Measurements from ENCODE around the gene S100A14. TPM values are rescaled to one million over a fixed set of nuclear protein-coding genes. Genes with fewer than 3 reads are reported as not detected.

The S100A14 gene
- total and polyA plus RNA-seq, 2 of the 13 experiments (the other 11 are each of a cell fraction or from before 2014, with no cell fraction given): 1.4 to 7.7 TPM

DNA sequence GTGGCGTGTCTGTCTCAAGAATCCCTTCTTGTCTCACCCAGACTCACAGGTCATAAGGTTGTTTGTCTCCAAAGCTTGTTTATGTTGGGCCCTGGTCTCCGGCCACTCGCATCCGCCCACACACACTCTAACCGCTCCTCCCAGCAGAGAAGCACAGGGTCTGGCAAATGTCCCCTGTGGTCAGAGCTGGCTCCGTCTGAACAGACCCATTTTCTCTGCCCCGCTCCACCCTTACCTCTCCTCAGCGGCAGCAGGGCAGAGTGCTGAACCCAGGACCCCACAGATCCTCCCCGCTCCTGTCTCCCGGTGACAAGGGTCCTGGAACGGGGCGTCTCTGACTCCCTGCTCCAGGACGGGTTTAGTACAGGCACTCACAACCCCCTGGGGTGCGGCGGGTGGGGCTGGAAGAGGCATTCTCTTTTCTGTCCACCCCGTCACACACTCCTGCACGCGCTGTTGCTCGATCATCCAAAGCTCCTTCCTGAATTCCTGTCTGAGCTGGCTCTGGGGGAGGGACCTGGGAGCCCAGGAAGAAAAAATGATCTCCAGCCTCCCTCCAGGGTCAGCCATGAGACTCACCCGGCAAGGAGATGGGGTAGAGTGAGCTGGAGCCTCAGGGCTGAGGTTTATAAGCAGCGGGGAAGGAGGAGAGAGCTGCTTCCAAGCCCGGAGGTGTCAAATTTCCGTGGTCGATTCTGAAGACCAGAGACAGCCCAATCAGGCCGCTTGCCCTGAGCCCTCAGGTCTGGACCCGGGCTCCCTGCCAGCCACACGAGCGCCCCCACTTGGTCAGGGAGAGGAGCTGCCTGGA lies 11.0 kb upstream of the S100A14 start, which contains the start of gene S100A13 (continued):
- TF ChIP-seq ZNF672 (CRISPR knock-in tag; IDR thresholded peaks at IDR 0.05): no peak
- TF ChIP-seq ELF1 (CRISPR knock-in tag; IDR thresholded peaks at IDR 0.05): no peak
- TF ChIP-seq, protein P1, sequence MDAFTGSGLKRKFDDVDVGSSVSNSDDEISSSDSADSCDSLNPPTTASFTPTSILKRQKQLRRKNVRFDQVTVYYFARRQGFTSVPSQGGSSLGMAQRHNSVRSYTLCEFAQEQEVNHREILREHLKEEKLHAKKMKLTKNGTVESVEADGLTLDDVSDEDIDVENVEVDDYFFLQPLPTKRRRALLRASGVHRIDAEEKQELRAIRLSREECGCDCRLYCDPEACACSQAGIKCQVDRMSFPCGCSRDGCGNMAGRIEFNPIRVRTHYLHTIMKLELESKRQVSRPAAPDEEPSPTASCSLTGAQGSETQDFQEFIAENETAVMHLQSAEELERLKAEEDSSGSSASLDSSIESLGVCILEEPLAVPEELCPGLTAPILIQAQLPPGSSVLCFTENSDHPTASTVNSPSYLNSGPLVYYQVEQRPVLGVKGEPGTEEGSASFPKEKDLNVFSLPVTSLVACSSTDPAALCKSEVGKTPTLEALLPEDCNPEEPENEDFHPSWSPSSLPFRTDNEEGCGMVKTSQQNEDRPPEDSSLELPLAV (CRISPR knock-in tag; conservative IDR thresholded peaks at IDR 0.05; ENCODE audit: low read depth): no peak
- TF ChIP-seq, protein P2, sequence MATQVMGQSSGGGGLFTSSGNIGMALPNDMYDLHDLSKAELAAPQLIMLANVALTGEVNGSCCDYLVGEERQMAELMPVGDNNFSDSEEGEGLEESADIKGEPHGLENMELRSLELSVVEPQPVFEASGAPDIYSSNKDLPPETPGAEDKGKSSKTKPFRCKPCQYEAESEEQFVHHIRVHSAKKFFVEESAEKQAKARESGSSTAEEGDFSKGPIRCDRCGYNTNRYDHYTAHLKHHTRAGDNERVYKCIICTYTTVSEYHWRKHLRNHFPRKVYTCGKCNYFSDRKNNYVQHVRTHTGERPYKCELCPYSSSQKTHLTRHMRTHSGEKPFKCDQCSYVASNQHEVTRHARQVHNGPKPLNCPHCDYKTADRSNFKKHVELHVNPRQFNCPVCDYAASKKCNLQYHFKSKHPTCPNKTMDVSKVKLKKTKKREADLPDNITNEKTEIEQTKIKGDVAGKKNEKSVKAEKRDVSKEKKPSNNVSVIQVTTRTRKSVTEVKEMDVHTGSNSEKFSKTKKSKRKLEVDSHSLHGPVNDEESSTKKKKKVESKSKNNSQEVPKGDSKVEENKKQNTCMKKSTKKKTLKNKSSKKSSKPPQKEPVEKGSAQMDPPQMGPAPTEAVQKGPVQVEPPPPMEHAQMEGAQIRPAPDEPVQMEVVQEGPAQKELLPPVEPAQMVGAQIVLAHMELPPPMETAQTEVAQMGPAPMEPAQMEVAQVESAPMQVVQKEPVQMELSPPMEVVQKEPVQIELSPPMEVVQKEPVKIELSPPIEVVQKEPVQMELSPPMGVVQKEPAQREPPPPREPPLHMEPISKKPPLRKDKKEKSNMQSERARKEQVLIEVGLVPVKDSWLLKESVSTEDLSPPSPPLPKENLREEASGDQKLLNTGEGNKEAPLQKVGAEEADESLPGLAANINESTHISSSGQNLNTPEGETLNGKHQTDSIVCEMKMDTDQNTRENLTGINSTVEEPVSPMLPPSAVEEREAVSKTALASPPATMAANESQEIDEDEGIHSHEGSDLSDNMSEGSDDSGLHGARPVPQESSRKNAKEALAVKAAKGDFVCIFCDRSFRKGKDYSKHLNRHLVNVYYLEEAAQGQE (IDR thresholded peaks at IDR 0.05; ENCODE audit: borderline replicate concordance in 1 of 2, low read depth in 1 of 2, low read length in 2 of 2): peak in 1 of 2 experiments; percentile 21; a peak in 1 of 4 replicates
- TF ChIP-seq PAX8 (CRISPR knock-in tag; IDR thresholded peaks at IDR 0.05; ENCODE audit: borderline replicate concordance): no peak
- TF ChIP-seq JDP2 (CRISPR knock-in tag; IDR thresholded peaks at IDR 0.05; ENCODE audit: borderline replicate concordance): no peak
- TF ChIP-seq HNRNPUL1 (IDR thresholded peaks at IDR 0.05; ENCODE audit: low read depth, low read length): no peak
- TF ChIP-seq, protein P3, sequence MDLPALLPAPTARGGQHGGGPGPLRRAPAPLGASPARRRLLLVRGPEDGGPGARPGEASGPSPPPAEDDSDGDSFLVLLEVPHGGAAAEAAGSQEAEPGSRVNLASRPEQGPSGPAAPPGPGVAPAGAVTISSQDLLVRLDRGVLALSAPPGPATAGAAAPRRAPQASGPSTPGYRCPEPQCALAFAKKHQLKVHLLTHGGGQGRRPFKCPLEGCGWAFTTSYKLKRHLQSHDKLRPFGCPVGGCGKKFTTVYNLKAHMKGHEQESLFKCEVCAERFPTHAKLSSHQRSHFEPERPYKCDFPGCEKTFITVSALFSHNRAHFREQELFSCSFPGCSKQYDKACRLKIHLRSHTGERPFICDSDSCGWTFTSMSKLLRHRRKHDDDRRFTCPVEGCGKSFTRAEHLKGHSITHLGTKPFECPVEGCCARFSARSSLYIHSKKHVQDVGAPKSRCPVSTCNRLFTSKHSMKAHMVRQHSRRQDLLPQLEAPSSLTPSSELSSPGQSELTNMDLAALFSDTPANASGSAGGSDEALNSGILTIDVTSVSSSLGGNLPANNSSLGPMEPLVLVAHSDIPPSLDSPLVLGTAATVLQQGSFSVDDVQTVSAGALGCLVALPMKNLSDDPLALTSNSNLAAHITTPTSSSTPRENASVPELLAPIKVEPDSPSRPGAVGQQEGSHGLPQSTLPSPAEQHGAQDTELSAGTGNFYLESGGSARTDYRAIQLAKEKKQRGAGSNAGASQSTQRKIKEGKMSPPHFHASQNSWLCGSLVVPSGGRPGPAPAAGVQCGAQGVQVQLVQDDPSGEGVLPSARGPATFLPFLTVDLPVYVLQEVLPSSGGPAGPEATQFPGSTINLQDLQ (CRISPR knock-in tag; IDR thresholded peaks at IDR 0.05): no peak
- no peak for TF ChIP-seq RORA (CRISPR knock-in tag; IDR thresholded peaks at IDR 0.05)
- no peak for TF ChIP-seq ZNF180 (CRISPR knock-in tag; IDR thresholded peaks at IDR 0.05; ENCODE audit: borderline replicate concordance, low read depth)
- no peak; the same call in 1 of the 2 replicates for TF ChIP-seq ZNF430 (CRISPR knock-in tag; IDR thresholded peaks at IDR 0.05)
- TF ChIP-seq ZNF780A (CRISPR knock-in tag; IDR thresholded peaks at IDR 0.05): no peak
- TF ChIP-seq ZBTB3 (CRISPR knock-in tag; IDR thresholded peaks at IDR 0.05; ENCODE audit: borderline replicate concordance, low read depth): 0 out of 2 replicates have a peak, but pooled peaks have one; percentile 50
- no peak; the same call in 1 of the 2 replicates for TF ChIP-seq SMC3 (IDR thresholded peaks at IDR 0.05; ENCODE audit: low read length)
- no peak for TF ChIP-seq ZNF713 (CRISPR knock-in tag; IDR thresholded peaks at IDR 0.05)
- no peak for TF ChIP-seq HOXA7 (CRISPR knock-in tag; IDR thresholded peaks at IDR 0.05)
- TF ChIP-seq ZNF33B (CRISPR knock-in tag; IDR thresholded peaks at IDR 0.05): no peak
- no peak for TF ChIP-seq SNAPC2 (CRISPR knock-in tag; IDR thresholded peaks at IDR 0.05)
- TF ChIP-seq HES4 (CRISPR knock-in tag; IDR thresholded peaks at IDR 0.05; ENCODE audit: borderline replicate concordance): no peak; the same call in 1 of the 2 replicates
- peak; percentile 73 for TF ChIP-seq XRCC5 (optimal IDR thresholded peaks at IDR 0.05; ENCODE audit: low read length)
- no peak for TF ChIP-seq RFX3 (CRISPR knock-in tag; IDR thresholded peaks at IDR 0.05)

All from HepG2 (cell line).